Neural cell (in vitro differentiated cells): ENCODE measurements around the gene AP3S1. TPM values are rescaled to one million over a fixed set of nuclear protein-coding genes. Genes with fewer than 3 reads are reported as not detected.
"Not testable (repeated sequence)": the region's sequence is repeated elsewhere in the genome, so short reads cannot be mapped to it uniquely, and the experiment has no call there.

Experiments used
- H2AFZ ChIP-seq: fragments of 200-600, 300-800 bp; sonication (generic), shearing (Covaris generic); 2 replicates; pipeline ENCODE4 v1.6.0; 2014; ENCODE audit warnings: low read depth, mild to moderate bottlenecking, antibody characterized with exemption, low read length, moderate library complexity
- H3F3A ChIP-seq: fragments of 200-600 bp; shearing (Covaris generic); 2 replicates; pipeline ENCODE4 v1.6.1; 2016; ENCODE audit warnings: mild to moderate bottlenecking, moderate library complexity, mixed read lengths, antibody characterized with exemption, low read length; ENCODE audit not compliant: insufficient read depth, poor library complexity, severe bottlenecking
- H3K27ac ChIP-seq: fragments of 200-600, 300-800 bp; sonication (generic), shearing (Covaris generic); 2 replicates; pipeline ENCODE4 v1.5.1; 2014; ENCODE audit warnings: mild to moderate bottlenecking, low read length, moderate library complexity
- H3K27me3 ChIP-seq: fragments of 300-800, 200-600 bp; sonication (generic), shearing (Covaris generic); 2 replicates; pipeline ENCODE4 v1.6.0; 2014; ENCODE audit warnings: mild to moderate bottlenecking, low read depth, low read length, moderate library complexity; ENCODE audit not compliant: insufficient read depth
- H3K36me3 ChIP-seq: fragments of 300-800, 200-600 bp; sonication (generic), shearing (Covaris generic); 2 replicates; pipeline ENCODE4 v1.5.1; 2014; ENCODE audit warnings: mild to moderate bottlenecking, antibody characterized with exemption, low read length, moderate library complexity; ENCODE audit not compliant: insufficient read depth
- H3K4me2 ChIP-seq: fragments of 300-800, 200-600 bp; sonication (generic), shearing (Covaris generic); 2 replicates; pipeline ENCODE4 v1.6.0; 2014; ENCODE audit warnings: mild to moderate bottlenecking, low read length
- H3K4me3 ChIP-seq: fragments of 300-800, 200-600 bp; sonication (generic), shearing (Covaris generic); 2 replicates; pipeline ENCODE4 v1.5.1; 2014; ENCODE audit warnings: mild to moderate bottlenecking, low read length, moderate library complexity
- H3K79me2 ChIP-seq: fragments of 200-600 bp; shearing (Covaris generic); replicated peaks from 2 replicates; pipeline ENCODE4 v1.6.0; 2014; ENCODE audit warnings: mild to moderate bottlenecking, low read length, moderate library complexity; ENCODE audit not compliant: insufficient read depth
- H3K9ac ChIP-seq: fragments of 300-800, 200-600 bp; sonication (generic), shearing (Covaris generic); 2 replicates; pipeline ENCODE4 v1.6.1; 2016; ENCODE audit warnings: mild to moderate bottlenecking, low read length, mixed read lengths
- H3K9me2 ChIP-seq: fragments of 200-600 bp; shearing (Covaris generic); 2 replicates; pipeline ENCODE4 v1.6.1; 2016; ENCODE audit warnings: mild to moderate bottlenecking, low read length, mixed read lengths; ENCODE audit not compliant: insufficient read depth
- H3K9me3 ChIP-seq: fragments of 200-600, 300-800 bp; sonication (generic), shearing (Covaris generic); 2 replicates; pipeline ENCODE4 v1.6.1; 2016; ENCODE audit warnings: mild to moderate bottlenecking, mixed run types, low read length, moderate library complexity, mixed read lengths
- H4K20me1 ChIP-seq: fragments of 200-600 bp; shearing (Covaris generic); 2 replicates; pipeline ENCODE4 v1.6.1; 2016; ENCODE audit warnings: mild to moderate bottlenecking, mixed run types; ENCODE audit not compliant: insufficient read depth
- CTCF ChIP-seq: fragments of 450-650 bp; IDR thresholded peaks from 2 replicates; pipeline ENCODE4 v1.5.1; 2014; ENCODE audit warnings: antibody characterized with exemption, mild to moderate bottlenecking, moderate library complexity; ENCODE audit not compliant: poor library complexity, severe bottlenecking
- EP300 ChIP-seq: fragments of 450-650 bp; conservative IDR thresholded peaks from 2 replicates; pipeline ENCODE4 v1.6.1; 2014; ENCODE audit warnings: antibody characterized with exemption, mild to moderate bottlenecking, moderate library complexity; ENCODE audit not compliant: poor library complexity, severe bottlenecking
- EZH2 ChIP-seq: fragments of 200-600, 300-800 bp; shearing (Covaris generic), sonication (generic); IDR thresholded peaks from 2 replicates; pipeline ENCODE4 v1.6.1; 2014; ENCODE audit warnings: antibody characterized with exemption, low read length, borderline replicate concordance, mild to moderate bottlenecking; ENCODE audit not compliant: insufficient read depth, poor library complexity, severe bottlenecking
- MXI1 ChIP-seq: fragments of 450-650 bp; conservative IDR thresholded peaks from 2 replicates; pipeline ENCODE4 v1.6.1; 2014; ENCODE audit warnings: antibody characterized with exemption, mild to moderate bottlenecking; ENCODE audit not compliant: poor library complexity, severe bottlenecking
- POLR2AphosphoS5 ChIP-seq: IDR thresholded peaks from 2 replicates; pipeline ENCODE4 v1.6.1; 2012
- RAD21 ChIP-seq: fragments of 450-650 bp; conservative IDR thresholded peaks from 2 replicates; pipeline ENCODE4 v1.6.1; 2014; ENCODE audit warnings: antibody characterized with exemption, mild to moderate bottlenecking, moderate library complexity
- REST ChIP-seq: IDR thresholded peaks from 2 replicates; pipeline ENCODE4 v1.6.1; 2012; ENCODE audit warnings: borderline replicate concordance
- SMC3 ChIP-seq: fragments of 450-650 bp; conservative IDR thresholded peaks from 2 replicates; pipeline ENCODE4 v1.6.1; 2014; ENCODE audit warnings: antibody characterized with exemption, mild to moderate bottlenecking, moderate library complexity; ENCODE audit not compliant: poor library complexity
- TAF1 ChIP-seq: IDR thresholded peaks from 2 replicates; pipeline ENCODE4 v1.6.1; 2012; ENCODE audit warnings: low read depth
- polyA plus RNA-seq: library from polyadenylated mRNA; depleted of rRNA; stranded (reverse); fragments of >200 nt; gene quantifications from 2 replicates; pipeline ENCODE4 v1.2.3, GENCODE V29; 2014

AP3S1 gene
- polyA plus RNA-seq, 1 donor from 2014 or later, result 207 TPM

- H3K79me2 ChIP-seq, H3K9ac ChIP-seq, H3F3A ChIP-seq, H2AFZ ChIP-seq, H3K9me3 ChIP-seq, H4K20me1 ChIP-seq, H3K27me3 ChIP-seq, H3K36me3 ChIP-seq, H3K4me3 ChIP-seq, H3K9me2 ChIP-seq, H3K4me2 ChIP-seq, H3K27ac ChIP-seq: not testable (repeated sequence)
These were observed 16.8 kb upstream of the AP3S1 start for GRCh38 chr5:115824983-115825382.

- H3K9me3 ChIP-seq, result no peaks in the 10 kb centered on the region
- H3K9ac ChIP-seq, result no peak overlapping the region
- H3K4me2 ChIP-seq, result no peak overlapping the region
- peaks cover 6% of the 10 kb centered on the region for H3K36me3 ChIP-seq
- H2AFZ ChIP-seq, result no peak overlapping the region
- H3K79me2 ChIP-seq, result no peaks in the 10 kb centered on the region
- no peaks in the 10 kb centered on the region for H3K27me3 ChIP-seq
- peaks cover 2% of the 10 kb centered on the region for H3F3A ChIP-seq
- H3K27ac ChIP-seq, result no peak overlapping the region
- H3K9me2 ChIP-seq, result no peaks in the 10 kb centered on the region
- H4K20me1 ChIP-seq, result no peaks in the 10 kb centered on the region
- H3K4me3 ChIP-seq, result no peak overlapping the region
- TF ChIP-seq CTCF (no peak), TAF1 (no peak), EP300 (no peak), RAD21 (no peak), POLR2AphosphoS5 (no peak), EZH2 (no peak), REST (no peak), SMC3 (no peak), MXI1 (no peak)
These were observed 15.8 kb upstream of the AP3S1 start for GRCh38 chr5:115825948-115826347.

- H3K4me3 ChIP-seq, result no peak overlapping the region
- no peaks in the 10 kb centered on the region for H3K9me2 ChIP-seq
- H3K36me3 ChIP-seq, result peaks cover 6% of the 10 kb centered on the region
- TF ChIP-seq POLR2AphosphoS5 (no peak), CTCF (no peak), REST (no peak), SMC3 (no peak), EZH2 (no peak), TAF1 (no peak), EP300 (no peak), RAD21 (no peak), MXI1 (no peak)
- no peaks in the 10 kb centered on the region for H3F3A ChIP-seq
- no peaks in the 10 kb centered on the region for H4K20me1 ChIP-seq
- H3K4me2 ChIP-seq, result no peak overlapping the region
- no peak overlapping the region for H3K27ac ChIP-seq
- no peaks in the 10 kb centered on the region for H3K27me3 ChIP-seq
- H3K79me2 ChIP-seq, result no peaks in the 10 kb centered on the region
- H2AFZ ChIP-seq, result no peak overlapping the region
- no peak overlapping the region for H3K9ac ChIP-seq
- H3K9me3 ChIP-seq, result no peaks in the 10 kb centered on the region
These were observed 11.8 kb upstream of the AP3S1 start for GRCh38 chr5:115829913-115830312.
